Measurements from ENCODE around the gene TARS3.

- TF ChIP-seq CTCF (IDR thresholded peaks at IDR 0.05) (no peak), EP300 (IDR thresholded peaks at IDR 0.05) (no peak), POLR2A (IDR thresholded peaks at IDR 0.05) (no peak)
These were observed 109.5 kb downstream of the TARS3 start for GRCh38 chr15:101614761-101615160.
